Eye (tissue), 1 donor: Measurements from ENCODE around the gene CATSPERB.
A peak's percentile ranks its signal among the peaks of the same experiment; 100 is the strongest.
"Not testable (repeated sequence)": the region's sequence is repeated elsewhere in the genome, so short reads cannot be mapped to it uniquely, and the experiment has no call there.

Source experiments
- DNase-seq: peaks from one replicate; pipeline ENCODE4 v3.0.0-alpha.2; 2015

Gene CATSPERB

DNA sequence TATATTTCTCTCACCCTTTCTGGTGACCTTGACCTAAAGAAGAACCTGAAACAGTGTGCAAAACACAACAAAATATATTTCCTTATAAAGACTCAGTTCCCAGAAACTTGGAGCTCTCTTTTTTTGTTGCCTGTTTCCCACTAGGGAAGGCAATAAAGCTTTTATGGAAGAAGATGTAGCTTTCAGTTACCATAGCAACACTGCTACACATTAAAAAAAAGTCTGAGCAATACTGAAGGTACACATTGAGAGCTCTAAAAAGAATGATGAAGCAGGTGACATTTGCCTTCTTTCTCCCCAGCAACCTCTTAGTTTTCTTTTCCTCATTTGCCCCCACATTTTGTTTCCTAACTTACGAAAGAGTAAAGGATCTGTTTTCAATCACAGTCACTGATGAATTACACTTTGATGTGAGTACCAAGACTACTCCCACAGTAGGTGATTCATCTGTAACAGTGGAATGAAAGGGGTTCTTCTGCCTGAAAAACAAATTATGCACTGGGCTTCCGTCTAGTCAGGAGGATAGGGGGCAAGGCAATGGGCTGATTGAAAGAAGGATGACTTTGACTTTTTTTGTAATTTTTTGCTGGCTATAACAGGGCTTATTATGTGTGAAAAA is 1.1 kb upstream of the CATSPERB start:
- DNase-seq = no peak

DNA sequence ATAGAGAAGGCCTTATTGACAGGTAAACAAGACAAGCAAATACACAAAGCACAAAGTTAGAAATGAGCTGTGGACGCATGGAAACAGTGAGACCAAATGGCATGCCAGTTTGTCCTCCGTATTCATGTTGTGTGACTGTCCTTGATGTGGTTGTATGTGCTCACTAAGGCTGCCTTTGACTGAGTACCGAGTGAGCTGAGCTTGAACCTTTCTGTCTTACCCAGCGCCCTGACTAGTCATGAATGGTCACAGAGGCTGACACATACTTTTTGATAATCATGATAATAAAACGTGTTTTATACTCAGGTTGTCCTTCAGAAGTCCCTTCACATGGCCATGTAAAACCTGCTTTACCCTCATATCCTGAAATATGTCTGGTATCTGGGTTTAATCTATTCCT is 553 bp upstream of the CATSPERB start:
- no peak for DNase-seq

DNA sequence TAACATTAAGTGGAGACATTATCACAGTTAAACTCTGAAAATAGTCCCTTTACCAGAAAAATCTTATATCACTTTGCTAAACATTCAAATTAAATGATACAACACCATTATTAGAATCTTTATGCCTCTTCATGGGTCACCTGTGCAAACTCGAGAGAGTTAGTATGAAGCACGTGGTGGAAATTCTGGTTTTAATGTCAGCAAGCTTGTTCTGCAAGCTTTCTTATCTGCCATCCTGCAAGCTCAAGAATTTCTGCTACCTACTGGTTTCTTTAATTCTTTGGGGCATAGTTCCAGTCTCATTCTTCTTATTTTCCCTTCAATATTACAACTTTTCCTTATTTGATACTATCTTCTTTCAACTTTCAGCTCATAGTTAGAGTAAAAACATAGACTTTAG is 868 bp downstream of the CATSPERB start:
- no peak for DNase-seq

DNA sequence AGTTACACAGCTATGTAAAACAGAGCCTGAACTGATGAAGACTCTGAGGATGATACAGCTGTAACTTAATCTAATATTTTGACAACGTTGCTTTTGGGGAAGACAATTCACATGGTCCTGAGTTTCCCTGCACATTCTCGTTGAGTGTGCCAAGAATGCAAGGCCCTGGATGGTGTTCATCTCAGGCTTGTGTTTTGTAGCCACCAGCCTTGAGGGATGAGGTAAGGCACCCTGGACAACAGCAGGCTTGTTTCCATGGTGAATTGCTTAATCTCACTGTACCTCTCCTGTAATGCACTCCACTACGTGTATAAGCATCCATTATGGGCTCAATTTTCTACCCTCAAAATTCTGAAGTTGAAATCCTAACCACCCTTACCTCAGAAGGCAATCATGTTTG is 2.1 kb downstream of the CATSPERB start:
- no peak for DNase-seq

DNA sequence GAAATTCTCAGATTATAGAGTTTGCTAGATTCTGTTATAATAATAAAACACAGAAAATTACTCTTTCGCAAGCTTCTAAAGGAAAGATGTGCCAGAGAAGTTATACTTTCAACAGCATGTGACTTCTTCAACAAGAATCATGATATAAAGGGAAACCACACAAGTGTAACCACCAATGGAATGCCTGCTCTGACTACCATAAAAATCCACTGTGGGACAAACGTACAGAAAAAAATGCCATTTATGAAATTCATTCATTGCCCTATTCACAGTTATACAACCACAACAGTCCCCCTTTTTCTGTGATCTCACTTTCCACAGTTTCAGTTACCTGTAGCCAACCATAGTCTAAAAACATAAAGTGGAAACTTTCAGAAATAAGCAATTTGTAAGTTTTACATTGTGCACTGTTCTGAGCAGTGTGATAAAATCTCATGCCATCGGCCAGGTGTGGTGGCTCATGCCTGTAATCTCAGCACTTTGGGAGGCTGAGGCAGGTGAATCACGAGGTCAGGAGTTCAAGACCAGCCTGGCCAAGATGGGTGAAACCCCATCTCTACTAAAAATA is 3.2 kb downstream of the CATSPERB start:
- no peak for DNase-seq

DNA sequence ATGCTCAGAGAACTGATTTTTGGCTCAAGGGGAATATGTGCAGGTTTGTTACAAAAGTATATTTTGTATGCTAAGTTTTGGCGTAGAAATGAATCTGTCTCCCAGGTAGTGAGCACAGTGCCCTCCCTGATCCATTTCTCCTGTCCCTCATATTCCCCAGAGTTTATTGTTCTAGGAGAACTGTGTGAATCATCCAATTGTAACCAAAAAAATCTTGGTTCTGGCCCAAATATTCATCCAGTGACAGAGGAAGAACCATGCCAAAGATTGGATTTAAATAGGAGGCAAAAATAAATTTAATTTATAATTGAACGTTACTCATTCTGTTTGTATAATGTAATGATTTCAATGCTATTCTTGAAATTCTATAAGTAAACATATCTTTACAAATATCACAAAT is 4.8 kb downstream of the CATSPERB start:
- no peak for DNase-seq

DNA sequence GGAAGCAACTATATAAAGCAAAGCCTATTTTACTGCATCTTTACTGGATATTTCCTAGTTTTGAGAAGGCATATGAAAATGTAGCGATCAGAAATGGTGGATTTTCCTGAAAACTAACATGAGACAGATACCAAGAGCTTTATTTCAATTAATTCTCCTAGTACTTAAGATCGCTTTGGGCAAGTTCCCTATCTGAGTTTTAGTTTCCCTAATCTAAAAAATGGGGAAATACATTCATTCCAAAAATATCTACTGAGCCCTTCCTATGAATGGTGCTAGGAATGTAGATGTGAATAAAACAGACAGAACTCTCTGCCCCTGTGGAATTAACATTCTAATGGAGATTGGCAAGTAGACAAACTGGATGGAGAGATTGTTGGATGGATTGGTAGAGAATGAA is 8.4 kb downstream of the CATSPERB start:
- no peak for DNase-seq

DNA sequence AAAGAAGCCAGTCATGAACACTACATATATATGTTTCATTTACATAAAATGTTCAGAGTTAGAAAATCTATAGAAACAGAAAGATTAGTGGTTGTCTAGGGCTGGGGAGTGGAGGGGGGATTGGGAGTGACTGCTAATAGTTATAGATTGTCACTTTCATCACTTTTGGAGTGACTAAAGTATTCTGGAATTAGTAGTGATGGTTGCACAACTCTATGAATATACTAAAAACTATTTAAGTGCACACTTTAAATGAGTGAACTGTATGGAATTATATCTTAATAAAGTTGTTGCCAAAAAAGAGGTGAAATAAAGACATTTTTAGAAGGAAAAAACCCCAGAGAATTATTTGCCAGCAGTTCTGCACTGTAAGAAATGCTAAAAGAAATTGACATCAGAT is 9.5 kb downstream of the CATSPERB start:
- no peak for DNase-seq

DNA sequence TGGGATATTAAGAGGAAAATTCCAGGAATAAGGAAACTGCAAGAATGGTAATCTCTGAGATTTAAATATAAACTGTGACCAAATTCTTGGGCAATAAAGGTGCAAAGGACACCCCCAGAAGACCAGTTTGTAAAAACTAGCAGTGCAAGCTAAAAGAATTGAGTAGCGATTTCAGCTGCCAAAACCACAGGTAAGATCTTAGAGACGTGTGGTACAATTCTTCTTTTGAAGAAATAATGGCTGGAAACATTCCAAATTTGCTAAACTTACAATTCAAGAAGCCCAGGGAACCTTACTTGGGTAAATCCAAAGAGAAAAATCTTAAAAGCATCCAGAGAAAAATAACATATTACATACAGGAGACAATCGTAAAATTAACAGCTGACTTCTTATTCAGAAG is 12.0 kb downstream of the CATSPERB start:
- DNase-seq = no peak

DNA sequence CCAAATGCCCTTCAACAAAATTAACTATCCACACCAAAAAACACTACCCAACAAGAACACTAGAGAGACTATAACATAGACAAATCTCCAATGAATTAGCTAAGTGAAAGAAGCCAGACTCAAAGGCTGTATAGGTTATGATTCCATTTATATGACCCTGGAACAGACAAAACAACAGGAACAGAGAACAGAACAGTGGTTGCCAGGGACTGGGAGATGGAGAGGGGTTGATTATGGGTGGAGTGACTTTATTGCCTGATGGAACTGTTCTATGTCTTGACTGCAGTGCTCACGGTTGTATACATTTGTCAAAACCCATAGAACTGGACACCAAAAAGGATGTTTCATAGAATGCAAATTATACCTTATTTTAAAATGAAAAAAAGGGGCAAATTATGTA is 14.9 kb downstream of the CATSPERB start:
- DNase-seq = no peak

DNA sequence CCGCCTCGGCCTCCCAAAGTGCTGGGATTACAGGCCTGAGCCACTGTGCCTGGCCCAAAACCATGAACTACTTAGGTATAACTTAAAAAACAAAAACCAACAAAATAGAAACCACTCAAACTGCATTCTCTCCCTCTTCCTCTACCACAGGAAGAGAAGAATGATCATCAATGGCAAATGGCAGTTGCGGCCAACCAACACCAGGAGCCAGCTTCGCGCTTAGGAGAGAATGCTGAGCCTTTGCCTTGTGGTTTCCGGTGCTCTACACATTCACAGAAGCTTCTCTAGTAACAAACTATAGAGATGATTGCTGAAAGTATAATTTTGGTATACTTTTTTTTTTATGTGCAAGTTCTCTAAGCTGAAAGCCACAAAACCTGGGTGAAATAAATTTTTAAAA is 17.1 kb downstream of the CATSPERB start:
- no peak for DNase-seq

DNA sequence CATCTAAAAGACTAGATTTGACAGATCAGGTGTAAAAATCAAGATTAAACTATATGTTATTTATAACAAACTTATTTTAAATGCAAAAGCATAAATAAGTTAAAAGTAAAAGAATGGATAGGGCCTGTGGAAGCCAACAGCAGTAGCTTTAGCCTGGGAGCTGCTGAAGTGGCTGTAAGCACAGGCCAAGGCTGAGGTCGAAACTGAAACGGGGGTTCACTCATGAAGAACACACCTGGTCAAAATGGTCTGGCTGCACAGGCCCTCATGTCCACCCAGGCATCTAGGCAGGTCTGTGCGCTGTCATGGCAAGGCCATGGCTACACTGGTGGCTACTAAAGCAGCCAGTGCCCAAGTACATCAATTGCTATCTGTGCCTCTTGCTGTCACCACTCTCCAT is 23.1 kb downstream of the CATSPERB start:
- DNase-seq = no peak

DNA sequence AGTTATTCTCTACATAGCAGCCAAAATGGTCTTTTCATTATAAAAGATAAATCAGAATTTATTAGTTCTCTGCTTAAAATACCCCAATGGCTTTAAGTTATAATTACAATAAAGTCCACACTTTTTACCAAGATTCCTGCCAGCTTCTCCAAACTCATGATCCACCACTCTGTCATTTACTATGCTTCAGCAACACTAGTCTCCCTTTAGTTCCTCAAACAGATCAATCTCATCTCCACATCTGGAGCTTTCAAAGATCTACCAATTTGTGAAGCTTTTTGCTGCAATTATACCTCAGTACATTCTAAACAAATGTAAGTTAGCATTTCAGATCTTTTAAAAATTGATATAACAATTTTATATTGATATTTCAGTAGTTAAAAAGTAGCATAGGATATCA is 24.9 kb downstream of the CATSPERB start:
- no peak for DNase-seq

DNA sequence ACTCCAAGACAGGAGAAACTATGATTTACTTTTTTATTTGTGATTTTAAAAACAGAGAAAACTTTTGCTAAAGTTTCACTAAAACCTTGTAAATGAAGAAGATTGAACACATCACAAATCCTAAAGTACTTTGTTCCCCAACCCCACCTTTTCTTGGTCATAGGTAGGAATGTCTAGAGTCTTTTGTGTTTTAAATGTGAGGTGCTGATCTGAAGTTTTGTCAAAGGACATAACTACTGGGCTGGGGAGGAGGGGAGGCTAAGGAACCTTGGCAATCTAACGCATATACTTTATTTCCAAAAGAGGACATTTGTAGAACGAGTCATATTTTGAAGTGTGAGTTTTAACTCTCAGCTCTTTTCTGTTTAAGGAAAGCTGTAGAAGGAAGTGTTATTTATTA is 37.2 kb downstream of the CATSPERB start:
- no peak for DNase-seq

DNA sequence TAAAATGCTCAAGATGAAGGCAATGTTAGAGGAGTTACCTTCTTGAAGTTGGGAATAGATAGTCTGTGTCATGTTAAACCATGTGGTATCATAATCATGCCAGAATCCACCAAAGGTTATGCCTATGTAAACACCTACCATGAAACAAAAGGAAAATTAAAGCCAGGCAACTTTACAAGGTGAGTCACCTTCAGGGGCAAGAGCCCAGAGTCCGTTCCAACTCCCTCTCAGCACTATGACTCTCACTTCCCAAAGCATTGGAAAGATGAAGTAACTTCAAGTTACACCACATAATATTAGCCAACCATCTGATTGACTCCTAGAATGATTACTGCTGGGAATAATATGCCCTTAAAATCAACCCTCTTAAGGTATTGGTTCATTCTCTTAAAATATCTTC is 38.5 kb downstream of the CATSPERB start:
- DNase-seq = no peak

DNA sequence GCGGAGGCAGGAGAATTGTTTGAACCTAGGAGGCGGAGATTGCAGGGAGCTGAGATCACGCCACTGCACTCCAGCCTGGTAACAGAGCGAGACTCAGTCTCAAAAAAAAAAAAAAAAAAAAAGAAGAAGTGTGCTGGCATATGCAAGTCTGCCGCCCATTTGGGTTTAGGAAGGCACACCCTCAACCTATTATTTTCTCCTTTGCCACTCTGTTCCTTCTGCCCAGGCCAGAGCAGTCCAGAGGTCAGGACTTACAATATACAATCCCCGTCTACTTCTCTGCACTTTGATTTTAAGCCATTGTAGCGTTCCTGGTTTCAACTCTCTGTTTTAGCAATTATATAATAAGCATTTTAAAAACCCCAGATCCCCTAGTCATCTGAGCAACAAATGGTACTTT is 39.8 kb downstream of the CATSPERB start:
- no peak for DNase-seq

DNA sequence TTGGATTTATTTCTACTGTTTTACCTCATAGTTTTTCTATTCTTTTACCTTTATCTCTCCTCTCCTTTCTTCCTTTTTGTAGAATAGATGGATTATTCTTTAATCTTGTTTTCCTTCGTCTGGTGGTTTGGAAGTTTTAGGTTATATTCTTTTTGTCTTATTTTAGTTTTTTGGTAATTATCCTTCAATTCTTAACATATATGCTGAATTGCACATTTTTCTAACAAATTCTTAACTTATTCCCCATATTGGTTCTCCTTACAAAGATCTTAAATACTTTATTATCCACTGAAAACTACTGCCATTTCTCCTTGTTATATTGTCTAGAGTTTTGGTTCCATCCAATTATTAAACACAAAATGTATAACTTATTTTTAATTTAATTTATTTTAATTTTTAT is 42.3 kb downstream of the CATSPERB start:
- no peak for DNase-seq

DNA sequence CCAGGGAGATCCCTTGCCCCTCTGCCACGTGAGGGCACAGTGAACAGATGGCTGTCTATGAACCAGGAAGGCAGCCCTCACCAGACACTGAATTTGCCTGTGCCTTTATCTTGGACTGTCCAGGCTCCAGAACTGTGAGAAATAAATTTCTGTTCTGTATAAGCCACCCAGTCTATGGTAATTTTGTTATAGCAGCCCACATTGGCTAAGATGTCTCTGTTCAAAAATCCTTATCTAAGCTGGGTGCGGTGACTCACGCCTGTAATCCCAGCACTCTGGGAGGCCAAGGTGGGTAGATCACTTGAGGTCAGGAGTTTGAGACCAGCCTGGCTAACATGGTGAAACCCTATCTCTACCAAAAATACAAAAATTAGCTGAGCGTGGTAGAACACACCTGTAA is 44.5 kb downstream of the CATSPERB start:
- not testable (repeated sequence) for DNase-seq

DNA sequence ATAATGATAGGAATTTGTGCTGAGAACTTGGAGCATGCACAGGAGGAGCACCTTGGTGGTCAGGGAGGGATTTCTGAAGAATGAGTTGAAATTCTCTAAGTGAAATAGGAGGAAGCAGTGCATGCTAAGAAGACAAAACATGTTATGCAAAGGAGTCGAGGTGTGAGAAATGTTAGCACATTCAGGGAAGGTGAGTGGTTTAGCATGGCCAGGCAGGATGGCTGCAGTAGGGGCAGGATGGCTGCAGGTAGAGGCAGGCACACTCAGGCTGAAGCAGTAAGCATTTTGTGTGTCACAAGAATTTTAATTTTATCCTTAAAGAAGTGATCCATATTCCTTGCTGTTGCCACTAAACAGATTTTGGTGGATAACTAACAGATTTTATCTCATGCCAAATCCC is 46.3 kb downstream of the CATSPERB start:
- no peak for DNase-seq

DNA sequence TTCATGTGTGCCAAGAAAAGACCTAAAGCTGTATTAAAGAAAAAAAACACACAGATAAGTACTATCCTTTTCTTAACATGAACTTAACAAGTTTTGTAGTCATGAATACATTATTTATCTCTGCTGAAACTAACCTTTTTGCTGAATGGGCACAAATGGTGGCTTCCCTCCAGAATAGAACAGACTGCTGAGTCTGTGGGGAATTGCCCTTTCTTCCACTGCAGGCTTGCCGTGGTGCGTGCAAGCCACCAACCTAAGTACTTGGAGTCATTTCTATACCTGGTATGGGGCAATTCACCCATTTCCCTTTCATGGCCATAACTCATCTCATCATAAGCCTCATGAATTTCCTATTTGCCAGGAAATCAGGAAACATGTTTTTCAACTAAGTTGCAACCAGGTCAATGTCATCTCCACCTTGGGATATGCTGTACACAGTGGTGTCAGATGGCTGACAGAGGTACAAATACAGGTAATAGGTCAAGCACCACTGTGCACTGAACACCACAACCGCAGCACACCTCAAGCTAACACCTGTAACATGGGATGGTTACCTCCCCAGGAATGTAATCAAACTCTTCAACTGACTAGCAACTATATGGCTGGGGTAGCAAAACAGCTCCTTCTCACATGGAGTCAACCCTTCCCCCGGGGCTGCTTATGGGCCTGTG is 49.9 kb downstream of the CATSPERB start:
- no peak for DNase-seq

DNA sequence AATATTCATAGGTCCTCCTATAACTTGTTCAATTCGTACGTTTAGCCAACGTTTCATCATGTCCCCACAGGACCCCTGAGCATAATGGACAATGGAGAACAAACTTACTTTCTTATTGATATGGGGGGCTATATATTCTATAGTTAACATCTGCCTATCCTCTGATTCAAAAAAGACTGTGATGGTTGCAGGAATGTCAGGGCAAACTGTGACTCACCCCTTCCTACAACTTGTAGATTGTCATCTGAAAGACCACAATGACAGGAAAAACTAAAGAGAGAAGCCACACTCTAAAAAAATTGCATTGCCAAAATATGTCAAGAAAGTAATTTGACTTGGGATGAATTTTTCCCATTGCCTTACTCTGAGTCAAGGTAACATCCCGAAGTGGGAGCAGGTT is 50.8 kb downstream of the CATSPERB start:
- DNase-seq = no peak

DNA sequence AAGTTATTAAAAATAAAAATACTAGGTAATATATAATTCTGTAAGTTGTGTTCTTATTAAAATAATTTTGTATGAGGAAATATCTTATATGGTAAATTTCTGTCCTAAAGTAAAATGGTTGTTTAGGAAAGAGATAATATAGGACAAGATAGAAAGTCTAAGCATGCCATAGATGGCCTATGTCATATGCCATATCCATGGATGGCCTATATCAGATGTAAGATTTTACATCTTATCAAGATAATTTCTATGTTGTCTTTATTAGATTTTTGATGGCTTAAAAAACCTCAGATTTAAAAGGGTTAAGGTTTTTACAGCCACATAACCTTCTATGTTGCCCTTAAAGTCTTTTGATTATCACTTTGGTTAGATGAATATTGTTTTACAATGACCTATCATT is 52.6 kb downstream of the CATSPERB start:
- no peak for DNase-seq

DNA sequence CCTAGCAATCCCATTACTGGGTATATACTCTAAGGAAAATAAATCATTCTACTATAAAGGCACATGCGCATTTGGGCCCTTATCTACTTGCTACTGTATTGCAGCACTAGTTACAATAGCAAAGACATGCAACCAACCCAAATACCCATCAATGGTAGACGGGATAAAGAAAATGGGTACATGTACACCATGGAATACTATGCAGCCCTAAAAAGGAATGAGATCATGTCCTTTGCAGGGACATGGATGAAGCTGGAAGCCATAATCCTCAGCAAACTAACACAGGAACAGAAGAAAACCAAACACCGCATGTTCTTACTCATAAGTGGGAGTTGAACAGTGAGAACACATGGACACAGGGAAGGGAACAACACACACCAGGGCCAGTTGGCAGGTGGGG is 54.2 kb downstream of the CATSPERB start:
- DNase-seq = not testable (repeated sequence)

DNA sequence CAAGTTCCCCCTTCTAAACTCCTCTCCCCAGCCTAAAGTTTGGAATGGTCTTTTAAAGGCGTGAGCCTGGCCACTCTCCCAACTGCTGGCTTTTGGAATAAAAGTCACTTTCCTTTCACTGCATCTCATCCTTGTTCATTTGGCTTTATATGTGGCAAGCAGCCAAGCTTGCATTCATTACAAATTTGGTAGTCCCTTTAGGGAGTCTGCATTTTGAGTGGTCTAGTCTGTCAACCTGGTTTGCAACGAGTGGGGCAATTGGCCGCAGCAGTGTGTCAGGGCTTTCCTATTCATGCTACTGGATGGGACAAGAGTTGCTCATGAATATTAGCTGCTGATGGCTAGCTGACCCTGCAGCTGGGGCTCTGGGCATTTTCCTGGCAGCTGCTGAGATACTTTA is 57.0 kb downstream of the CATSPERB start:
- DNase-seq = peak; percentile 2

DNA sequence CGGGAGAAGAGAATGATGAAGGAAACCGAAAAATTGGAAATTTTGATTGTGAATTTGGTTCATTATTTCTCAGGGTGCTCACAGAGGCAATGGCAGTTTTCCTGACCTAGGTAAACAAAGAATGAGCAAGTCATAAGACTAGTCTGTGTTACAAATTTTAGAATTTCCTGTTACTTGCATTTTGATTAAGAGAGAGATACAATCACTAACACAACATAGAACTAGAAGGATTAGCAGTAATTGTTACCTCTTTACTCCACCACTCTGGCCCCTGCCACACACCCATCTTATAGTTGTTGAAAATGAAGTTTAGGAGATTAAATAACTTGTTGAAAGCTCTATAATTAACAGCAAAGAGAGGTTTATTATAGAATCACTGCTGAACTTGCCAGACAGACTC is 62.0 kb downstream of the CATSPERB start:
- DNase-seq = no peak
